Loucy (cell line): ENCODE results near the gene PI4KA.

Experiments
- H2AFZ ChIP-seq: fragments of 200-600 bp; sonication (generic); 2 replicates; pipeline ENCODE4 v1.6.0; 2016; ENCODE audit warnings: antibody characterized with exemption, mild to moderate bottlenecking, low read length, moderate library complexity
- H3F3A ChIP-seq: fragments of 200-600 bp; 2 replicates; pipeline ENCODE4 v1.6.0; 2016; ENCODE audit warnings: antibody characterized with exemption, low read depth, mild to moderate bottlenecking
- H3K27me3 ChIP-seq: fragments of 200-600 bp; sonication (generic); 2 replicates; pipeline ENCODE4 v1.6.1; 2014; ENCODE audit warnings: low read length, mild to moderate bottlenecking; ENCODE audit not compliant: insufficient read depth, poor library complexity, severe bottlenecking
- H3K36me3 ChIP-seq: fragments of 200-600 bp; sonication (generic); 2 replicates; pipeline ENCODE4 v1.6.1; 2016; ENCODE audit warnings: low read length; ENCODE audit not compliant: insufficient read depth
- H3K4me1 ChIP-seq: fragments of 200-600 bp; sonication (generic); 2 replicates; pipeline ENCODE4 v1.5.1; 2014; ENCODE audit warnings: low read length, mild to moderate bottlenecking; ENCODE audit not compliant: insufficient read depth, poor library complexity, severe bottlenecking
- H3K4me2 ChIP-seq: fragments of 200-600 bp; sonication (generic); 2 replicates; pipeline ENCODE4 v1.6.0; 2014; ENCODE audit warnings: antibody characterized with exemption, low read length, low read depth, mild to moderate bottlenecking; ENCODE audit not compliant: poor library complexity, severe bottlenecking
- H3K4me3 ChIP-seq: fragments of 200-600 bp; sonication (generic); 2 replicates; pipeline ENCODE4 v1.5.1; 2014; ENCODE audit warnings: low read length, mild to moderate bottlenecking, mixed read lengths; ENCODE audit not compliant: poor library complexity, severe bottlenecking
- H3K79me2 ChIP-seq: fragments of 200-600 bp; sonication (generic); 2 replicates; pipeline ENCODE4 v1.6.1; 2014; ENCODE audit warnings: low read length; ENCODE audit not compliant: insufficient read depth
- H3K9ac ChIP-seq: fragments of 200-600 bp; sonication (generic); 2 replicates; pipeline ENCODE4 v1.6.0; 2014; ENCODE audit warnings: mild to moderate bottlenecking, low read depth, low read length, moderate library complexity; ENCODE audit not compliant: poor library complexity, severe bottlenecking
- H3K9me2 ChIP-seq: fragments of 200-600 bp; sonication (generic); replicated peaks from 2 replicates; pipeline ENCODE4 v1.6.1; 2016; ENCODE audit warnings: low read depth, low read length, mixed read lengths
- H3K9me3 ChIP-seq: fragments of 200-600 bp; sonication (generic); 2 replicates; pipeline ENCODE4 v1.6.1; 2014; ENCODE audit warnings: mild to moderate bottlenecking, antibody characterized with exemption, low read length, low read depth; ENCODE audit not compliant: insufficient read depth
- H4K20me1 ChIP-seq: fragments of 200-600 bp; sonication (generic); 2 replicates; pipeline ENCODE4 v1.6.0; 2014; ENCODE audit warnings: antibody characterized with exemption, low read length, mild to moderate bottlenecking; ENCODE audit not compliant: insufficient read depth, poor library complexity, severe bottlenecking
- EZH2phosphoT487 ChIP-seq: fragments of 200-600 bp; IDR thresholded peaks from 2 replicates; pipeline ENCODE4 v1.6.1; 2018; ENCODE audit warnings: antibody characterized with exemption, mild to moderate bottlenecking, moderate library complexity, borderline replicate concordance
- TF ChIP-seq, protein P1 (sequence below): fragments of 200-600 bp; sonication (generic); conservative IDR thresholded peaks from 2 replicates; pipeline ENCODE4 v1.5.1; 2014; ENCODE audit warnings: mild to moderate bottlenecking, antibody characterized with exemption, low read length

The PI4KA gene

GRCh38 chr22:20811171-20811570 lies 47.4 kb downstream of the PI4KA start:
- TF ChIP-seq, protein P1, sequence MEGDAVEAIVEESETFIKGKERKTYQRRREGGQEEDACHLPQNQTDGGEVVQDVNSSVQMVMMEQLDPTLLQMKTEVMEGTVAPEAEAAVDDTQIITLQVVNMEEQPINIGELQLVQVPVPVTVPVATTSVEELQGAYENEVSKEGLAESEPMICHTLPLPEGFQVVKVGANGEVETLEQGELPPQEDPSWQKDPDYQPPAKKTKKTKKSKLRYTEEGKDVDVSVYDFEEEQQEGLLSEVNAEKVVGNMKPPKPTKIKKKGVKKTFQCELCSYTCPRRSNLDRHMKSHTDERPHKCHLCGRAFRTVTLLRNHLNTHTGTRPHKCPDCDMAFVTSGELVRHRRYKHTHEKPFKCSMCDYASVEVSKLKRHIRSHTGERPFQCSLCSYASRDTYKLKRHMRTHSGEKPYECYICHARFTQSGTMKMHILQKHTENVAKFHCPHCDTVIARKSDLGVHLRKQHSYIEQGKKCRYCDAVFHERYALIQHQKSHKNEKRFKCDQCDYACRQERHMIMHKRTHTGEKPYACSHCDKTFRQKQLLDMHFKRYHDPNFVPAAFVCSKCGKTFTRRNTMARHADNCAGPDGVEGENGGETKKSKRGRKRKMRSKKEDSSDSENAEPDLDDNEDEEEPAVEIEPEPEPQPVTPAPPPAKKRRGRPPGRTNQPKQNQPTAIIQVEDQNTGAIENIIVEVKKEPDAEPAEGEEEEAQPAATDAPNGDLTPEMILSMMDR = no peak
- TF ChIP-seq EZH2phosphoT487 = no peak
- H3K4me2 ChIP-seq = no peak overlapping the region
- no peaks in the 10 kb centered on the region for H4K20me1 ChIP-seq
- no peak overlapping the region for H3K9ac ChIP-seq
- no peak overlapping the region for H3K4me3 ChIP-seq
- H3K9me3 ChIP-seq = no peaks in the 10 kb centered on the region
- H3F3A ChIP-seq = no peaks in the 10 kb centered on the region
- peaks cover 77% of the 10 kb centered on the region; the same call in 1 of the 2 replicates for H3K36me3 ChIP-seq
- H3K9me2 ChIP-seq = no peaks in the 10 kb centered on the region
- H2AFZ ChIP-seq = no peak overlapping the region
- no peaks in the 10 kb centered on the region for H3K27me3 ChIP-seq
- no peaks in the 10 kb centered on the region for H3K79me2 ChIP-seq
- H3K4me1 ChIP-seq = peaks cover 6% of the 10 kb centered on the region

DNA sequence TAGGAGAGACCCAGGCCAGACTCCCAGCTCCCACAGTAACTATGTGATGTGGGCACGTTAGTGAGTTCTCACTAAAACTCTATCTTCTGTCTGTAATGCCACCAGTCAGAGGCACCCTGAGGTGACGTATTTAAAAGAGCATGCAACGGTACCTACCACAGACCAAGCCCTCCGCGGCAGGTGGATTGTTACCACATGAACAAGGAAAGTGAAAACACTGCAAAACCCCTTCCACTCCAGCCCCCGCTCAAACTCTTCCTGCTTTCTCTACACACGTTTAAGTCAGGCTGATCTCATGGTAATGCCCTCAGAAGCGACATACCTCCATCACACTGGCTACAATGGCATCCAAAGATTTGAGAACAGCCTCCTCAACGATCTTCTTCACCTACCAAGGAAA lies 48.0 kb downstream of the PI4KA start:
- peaks cover 6% of the 10 kb centered on the region for H3K4me1 ChIP-seq
- no peaks in the 10 kb centered on the region for H3K79me2 ChIP-seq
- no peak overlapping the region for H3K9ac ChIP-seq
- no peak overlapping the region for H2AFZ ChIP-seq
- H3K27me3 ChIP-seq = no peaks in the 10 kb centered on the region
- H3F3A ChIP-seq = no peaks in the 10 kb centered on the region
- H3K4me3 ChIP-seq = no peak overlapping the region
- H3K4me2 ChIP-seq = no peak overlapping the region
- no peaks in the 10 kb centered on the region for H3K9me2 ChIP-seq
- TF ChIP-seq, protein P1 = no peak
- TF ChIP-seq EZH2phosphoT487 = no peak
- no peaks in the 10 kb centered on the region for H4K20me1 ChIP-seq
- peaks cover 81% of the 10 kb centered on the region; the same call in 1 of the 2 replicates for H3K36me3 ChIP-seq
- H3K9me3 ChIP-seq = no peaks in the 10 kb centered on the region

DNA sequence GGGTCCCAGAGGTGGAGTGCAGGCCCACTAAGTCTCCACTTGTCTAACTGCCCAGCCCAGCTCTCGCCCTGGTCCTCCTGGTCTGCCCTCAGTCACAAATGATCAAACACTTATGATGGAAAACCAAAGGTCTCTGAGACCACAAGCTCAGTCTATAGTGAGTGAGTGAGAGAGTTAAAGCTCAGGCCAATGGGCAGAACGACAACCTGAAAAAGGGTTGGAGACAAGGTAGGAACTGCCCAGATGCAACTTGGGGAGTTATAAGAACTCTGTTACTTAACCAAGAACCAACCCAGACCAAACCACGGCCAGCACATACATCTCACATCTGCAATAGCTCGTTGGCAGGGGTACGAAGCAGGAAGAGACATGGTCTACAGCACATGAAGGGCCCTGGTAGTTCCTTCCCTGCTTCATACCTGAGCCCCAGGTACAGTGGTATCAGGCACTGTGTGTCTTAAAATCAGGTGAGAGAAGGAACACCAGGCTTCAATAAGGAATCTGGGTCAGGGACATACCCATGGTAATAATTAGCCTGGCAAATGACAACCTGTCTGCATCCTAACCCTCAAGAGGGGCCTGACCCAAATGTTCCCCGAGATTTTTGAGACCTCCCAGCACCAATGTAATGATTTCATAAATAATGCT lies 48.9 kb downstream of the PI4KA start:
- Histone ChIP-seq H3K9me2 (no peaks in the 10 kb centered on the region), H3F3A (no peaks in the 10 kb centered on the region), H3K4me1 (peaks cover 6% of the 10 kb centered on the region), H3K4me2 (no peak overlapping the region), H3K79me2 (no peaks in the 10 kb centered on the region), H3K4me3 (no peak overlapping the region), H4K20me1 (no peaks in the 10 kb centered on the region), H2AFZ (no peak overlapping the region), H3K36me3 (peaks cover 83% of the 10 kb centered on the region; the same call in 1 of the 2 replicates), H3K9ac (no peak overlapping the region), H3K27me3 (no peaks in the 10 kb centered on the region), H3K9me3 (no peaks in the 10 kb centered on the region)
- no peak for TF ChIP-seq EZH2phosphoT487
- TF ChIP-seq, protein P1 = no peak
